HG03139 (cell line): ENCODE measurements around the gene SYT2.
"Not testable (repeated sequence)": the region's sequence is repeated elsewhere in the genome, so short reads cannot be mapped to it uniquely, and the experiment has no call there.

Experiments
- ATAC-seq: cut with Tn5 transposase; IDR thresholded peaks from one replicate; pipeline ENCODE4 v1.9.1; 2021; ENCODE audit not compliant: unreplicated experiment

Gene SYT2

DNA sequence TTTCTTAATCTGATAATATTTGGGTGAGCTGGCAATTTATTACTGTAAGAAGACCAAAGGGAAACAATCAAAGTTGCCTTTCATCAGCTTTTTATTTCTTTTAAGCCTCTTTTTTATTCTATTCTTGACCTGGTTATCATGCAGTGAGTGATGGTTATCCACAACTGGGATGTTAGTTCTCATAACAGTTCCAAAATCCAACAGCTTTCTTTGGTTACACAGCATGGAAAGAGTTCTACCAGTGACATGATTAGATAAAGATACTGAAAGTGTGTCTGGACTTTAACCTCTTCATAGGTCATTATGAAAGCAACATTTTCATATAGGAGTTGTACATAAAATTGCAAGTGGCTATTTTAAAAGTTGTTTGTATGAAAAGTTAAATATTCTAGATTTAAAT is 163.0 kb downstream of the SYT2 start:
- ATAC-seq: no peak

- peak; percentile 78 for ATAC-seq
Measured at GRCh38 chr1:202546796-202547195, 163.5 kb downstream of the SYT2 start.

DNA sequence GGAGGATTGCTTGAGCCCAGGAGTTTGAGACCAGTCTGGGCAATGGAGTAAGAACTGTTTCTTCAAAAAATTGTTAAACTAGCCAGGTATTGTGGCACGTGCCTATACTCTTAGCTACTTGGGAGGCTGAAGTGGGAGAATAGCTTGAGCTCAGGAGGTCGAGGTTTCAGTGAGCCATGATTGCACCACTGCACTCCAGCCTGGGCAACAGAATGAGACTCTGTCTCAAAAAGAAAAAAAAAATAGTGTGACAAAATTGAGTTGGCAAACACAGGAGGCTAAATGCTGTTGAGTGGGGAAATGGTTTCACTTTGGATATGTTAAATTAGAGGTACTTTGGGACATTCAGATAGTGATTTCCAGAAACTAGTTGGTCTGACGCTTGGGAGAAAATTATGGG is 163.9 kb downstream of the SYT2 start:
- ATAC-seq: not testable (repeated sequence)

GRCh38 chr1:202545647-202546303 is 164.5 kb downstream of the SYT2 start:
- ATAC-seq: not testable (repeated sequence)

GRCh38 chr1:202544766-202545449 is 165.3 kb downstream of the SYT2 start:
- not testable (repeated sequence) for ATAC-seq

- not testable (repeated sequence) for ATAC-seq
Measured at GRCh38 chr1:202543537-202543936, 166.7 kb downstream of the SYT2 start.

- not testable (repeated sequence) for ATAC-seq
Measured at GRCh38 chr1:202542415-202542814, 167.8 kb downstream of the SYT2 start.

GRCh38 chr1:202540858-202541257 is 169.4 kb downstream of the SYT2 start:
- not testable (repeated sequence) for ATAC-seq
